C4-2B (cell line): ENCODE data around the gene INS.

ENCODE experiments used
- H3K27ac ChIP-seq: fragments of 450-650 bp; 2 replicates; pipeline ENCODE4 v1.5.1; 2017
- CTCF ChIP-seq: fragments of 450-650 bp; conservative IDR thresholded peaks from 2 replicates; pipeline ENCODE4 v1.5.1; 2017; ENCODE audit warnings: mild to moderate bottlenecking
- ZFX ChIP-seq: fragments of 450-650 bp; IDR thresholded peaks from 2 replicates; pipeline ENCODE4 v1.6.1; 2017

Gene INS

GRCh38 chr11:2131371-2132236, 29.4 kb downstream of the INS start:
- H3K27ac ChIP-seq, result no peak overlapping the region
- no peak for TF ChIP-seq CTCF
- no peak for TF ChIP-seq ZFX

GRCh38 chr11:2130881-2131352, 30.1 kb downstream of the INS start:
- TF ChIP-seq ZFX (no peak), CTCF (no peak)
- no peak overlapping the region for H3K27ac ChIP-seq

GRCh38 chr11:2129699-2130366, 31.2 kb downstream of the INS start:
- no peak overlapping the region for H3K27ac ChIP-seq
- TF ChIP-seq ZFX (no peak), CTCF (no peak)

GRCh38 chr11:2129308-2129698, 31.7 kb downstream of the INS start:
- TF ChIP-seq CTCF (no peak), ZFX (no peak)
- H3K27ac ChIP-seq, result no peak overlapping the region

- TF ChIP-seq CTCF (no peak), ZFX (no peak)
- H3K27ac ChIP-seq, result no peak overlapping the region
These were observed 32.3 kb downstream of the INS start for GRCh38 chr11:2128511-2129307.

GRCh38 chr11:2128130-2128510, 32.9 kb downstream of the INS start:
- no peak overlapping the region for H3K27ac ChIP-seq
- TF ChIP-seq ZFX, result no peak
- TF ChIP-seq CTCF, result no peak
